Esophagus muscularis mucosa (tissue), 3 donors: ENCODE results near the gene OGN.

Source experiments
- EP300 ChIP-seq: sonication (generic); formaldehyde crosslinking; IDR thresholded peaks from one replicate; pipeline ENCODE4 v1.6.1; 2017; ENCODE audit warnings: antibody characterized with exemption
- TF ChIP-seq, protein P1 (sequence below), 3 experiments: fragments of 200-600 bp in 2 of 3; fragments of 450-650 bp in 1 of 3; sonication (generic) in 2 of 3; IDR thresholded peaks; one replicate each; pipeline ENCODE4 v1.5.1; 2017 to 2019; ENCODE audit warnings: antibody characterized with exemption in 3 of 3, mild to moderate bottlenecking in 2 of 3, moderate library complexity in 1 of 3

DNA sequence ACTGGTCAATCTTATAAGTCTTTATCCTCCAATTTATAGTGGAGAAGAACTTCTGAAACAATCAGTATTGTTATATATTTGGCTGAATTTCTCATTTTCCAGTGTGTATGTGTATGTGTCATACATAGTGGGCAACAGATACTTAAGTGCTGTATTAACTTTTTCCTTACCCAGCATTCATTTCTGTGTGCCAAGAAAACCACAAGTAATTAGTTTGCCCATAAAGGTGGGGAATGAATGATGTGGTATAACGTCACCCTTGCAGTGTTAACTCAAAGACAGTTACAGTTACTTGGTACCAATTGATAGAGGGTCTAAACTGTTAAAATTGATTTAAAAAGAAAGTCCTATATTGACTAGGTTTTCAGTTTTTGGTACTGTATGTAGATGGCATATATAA, 2.0 kb downstream of the OGN start:
- TF ChIP-seq EP300, result no peak
- TF ChIP-seq, protein P1, sequence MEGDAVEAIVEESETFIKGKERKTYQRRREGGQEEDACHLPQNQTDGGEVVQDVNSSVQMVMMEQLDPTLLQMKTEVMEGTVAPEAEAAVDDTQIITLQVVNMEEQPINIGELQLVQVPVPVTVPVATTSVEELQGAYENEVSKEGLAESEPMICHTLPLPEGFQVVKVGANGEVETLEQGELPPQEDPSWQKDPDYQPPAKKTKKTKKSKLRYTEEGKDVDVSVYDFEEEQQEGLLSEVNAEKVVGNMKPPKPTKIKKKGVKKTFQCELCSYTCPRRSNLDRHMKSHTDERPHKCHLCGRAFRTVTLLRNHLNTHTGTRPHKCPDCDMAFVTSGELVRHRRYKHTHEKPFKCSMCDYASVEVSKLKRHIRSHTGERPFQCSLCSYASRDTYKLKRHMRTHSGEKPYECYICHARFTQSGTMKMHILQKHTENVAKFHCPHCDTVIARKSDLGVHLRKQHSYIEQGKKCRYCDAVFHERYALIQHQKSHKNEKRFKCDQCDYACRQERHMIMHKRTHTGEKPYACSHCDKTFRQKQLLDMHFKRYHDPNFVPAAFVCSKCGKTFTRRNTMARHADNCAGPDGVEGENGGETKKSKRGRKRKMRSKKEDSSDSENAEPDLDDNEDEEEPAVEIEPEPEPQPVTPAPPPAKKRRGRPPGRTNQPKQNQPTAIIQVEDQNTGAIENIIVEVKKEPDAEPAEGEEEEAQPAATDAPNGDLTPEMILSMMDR (IDR thresholded peaks at IDR 0.05), result no peak
